K562 (cell line): ENCODE results near the gene ALS2CL. TPM values are rescaled to one million over a fixed set of nuclear protein-coding genes. Genes with fewer than 3 reads are reported as not detected.

Experiments
- ARID2 ChIP-seq: fragments of 450-650 bp; IDR thresholded peaks from 2 replicates; pipeline ENCODE4 v1.6.1; 2017; ENCODE audit warnings: antibody characterized with exemption, mild to moderate bottlenecking
- ARNT ChIP-seq, 2 experiments: fragments of 450-650 bp; IDR thresholded peaks; 2 replicates each; pipeline ENCODE4 v1.6.1; 2016; ENCODE audit warnings: mild to moderate bottlenecking in 1 of 2
- BCOR ChIP-seq: fragments of 450-650 bp; IDR thresholded peaks from 2 replicates; pipeline ENCODE4 v1.6.1; 2016
- CBFB ChIP-seq: sonication (generic); formaldehyde crosslinking; IDR thresholded peaks from 2 replicates; pipeline ENCODE4 v1.4.0; 2020; ENCODE audit warnings: mild to moderate bottlenecking, missing genetic modification reagents
- HMGN3 ChIP-seq: IDR thresholded peaks from 2 replicates; pipeline ENCODE4 v1.6.1; 2011; ENCODE audit warnings: borderline replicate concordance, low read depth, mild to moderate bottlenecking, mixed read lengths, low read length; ENCODE audit not compliant: insufficient read length; ENCODE audit errors: extremely low read depth
- ID3 ChIP-seq, 2 experiments: fragments of 250-450 bp in 1 of 2; fragments of 450-650 bp in 1 of 2; sonication (Bioruptor Pico) in 1 of 2; IDR thresholded peaks; 2 replicates each; pipeline versions ENCODE4 v1.6.1 to v1.8.0; 2016 to 2021; ENCODE audit warnings: mild to moderate bottlenecking in 2 of 2, moderate library complexity in 2 of 2, missing compliant biosample characterization in 1 of 2, missing genetic modification characterization in 1 of 2
- IRF2 ChIP-seq: sonication (generic); formaldehyde crosslinking; IDR thresholded peaks from 2 replicates; pipeline ENCODE4 v1.8.1; 2022; ENCODE audit warnings: mild to moderate bottlenecking, missing genetic modification reagents
- LCOR ChIP-seq: sonication (generic); formaldehyde crosslinking; IDR thresholded peaks from 2 replicates; pipeline ENCODE4 v1.8.0; 2022; ENCODE audit warnings: mild to moderate bottlenecking, missing genetic modification reagents
- MBD1 ChIP-seq: fragments of 250-450 bp; sonication (Bioruptor Pico); IDR thresholded peaks from 2 replicates; pipeline ENCODE4 v1.8.0; 2022; ENCODE audit warnings: inconsistent platforms
- NRF1 ChIP-seq, 2 experiments: fragments of 450-650 bp; IDR thresholded peaks in 1 of 2; conservative IDR thresholded peaks in 1 of 2; 2 replicates each; pipeline ENCODE4 v1.6.1; 2014; ENCODE audit warnings: mild to moderate bottlenecking in 2 of 2
- PYGO2 ChIP-seq: fragments of 450-650 bp; IDR thresholded peaks from 2 replicates; pipeline ENCODE4 v1.6.1; 2016; ENCODE audit warnings: mild to moderate bottlenecking, missing genetic modification characterization, moderate library complexity, missing compliant biosample characterization
- RFX1 ChIP-seq: fragments of 450-650 bp; IDR thresholded peaks from 2 replicates; pipeline ENCODE4 v1.6.1; 2016; ENCODE audit warnings: mild to moderate bottlenecking, moderate library complexity
- SAFB ChIP-seq: fragments of 200-400 bp; formaldehyde crosslinking; IDR thresholded peaks from 2 replicates; pipeline ENCODE4 v1.6.1; 2017; ENCODE audit warnings: low read depth, low read length, borderline replicate concordance
- SAFB2 ChIP-seq: fragments of 200-400 bp; formaldehyde crosslinking; IDR thresholded peaks from 2 replicates; pipeline ENCODE4 v1.6.1; 2018; ENCODE audit warnings: borderline replicate concordance, low read length, low read depth, moderate library complexity; ENCODE audit not compliant: severe bottlenecking
- SIN3A ChIP-seq, 2 experiments: fragments of 150-350 bp in 1 of 2; IDR thresholded peaks; 2 replicates each; pipeline ENCODE4 v1.6.1; 2011 to 2016; ENCODE audit warnings: borderline replicate concordance in 2 of 2, low read depth in 2 of 2, low read length in 2 of 2, mild to moderate bottlenecking in 2 of 2, moderate library complexity in 2 of 2; ENCODE audit not compliant: control insufficient read depth in 1 of 2
- SMAD2 ChIP-seq: fragments of 150-350 bp; IDR thresholded peaks from 2 replicates; pipeline ENCODE4 v1.6.1; 2014; ENCODE audit warnings: low read depth, mild to moderate bottlenecking, low read length
- SNAPC5 ChIP-seq: fragments of 250-450 bp; sonication (Bioruptor Pico); IDR thresholded peaks from 2 replicates; pipeline ENCODE4 v1.8.0; 2021; ENCODE audit warnings: moderate library complexity, mild to moderate bottlenecking, inconsistent platforms
- SNRNP70 ChIP-seq: fragments of 200-400 bp; formaldehyde crosslinking; optimal IDR thresholded peaks from 2 replicates; pipeline ENCODE3; 2017; ENCODE audit warnings: low read depth, low read length
- SRF ChIP-seq, 2 experiments: fragments of 250-450, 450-650 bp in 1 of 2; sonication (Bioruptor Pico) in 1 of 2; sonication (generic) in 1 of 2; formaldehyde crosslinking; IDR thresholded peaks; 2 replicates each; pipeline versions ENCODE4 v1.5.0 to v1.5.1; 2020 to 2022; ENCODE audit warnings: mild to moderate bottlenecking in 1 of 2, missing genetic modification reagents in 1 of 2
- ZBTB1 ChIP-seq: sonication (generic); formaldehyde crosslinking; IDR thresholded peaks from 2 replicates; pipeline ENCODE4 v1.8.1; 2023; ENCODE audit warnings: missing genetic modification reagents, low read depth, mild to moderate bottlenecking, borderline replicate concordance
- ZNF311 ChIP-seq: fragments of 250-450 bp; sonication (Bioruptor Pico); IDR thresholded peaks from 2 replicates; pipeline ENCODE4 v1.4.0; 2020; ENCODE audit warnings: mild to moderate bottlenecking, moderate library complexity
- ZNF395 ChIP-seq: fragments of 200-800 bp; sonication (Bioruptor generic); IDR thresholded peaks from 2 replicates; pipeline ENCODE4 v1.6.1; 2017; ENCODE audit warnings: missing genetic modification characterization, missing compliant biosample characterization
- polyA plus RNA-seq, 8 experiments: library from polyadenylated mRNA; depleted of rRNA in 4 of 8; stranded (reverse) in 5 of 8; unstranded in 3 of 8; fragments of >200 nt; fragmentation: Nextera tagmentation in 2 of 8; fragmentation: Illumina TruSeq in 1 of 8; extraction: Ambion mirVana in 2 of 8; extraction: Trizol in 1 of 8; gene quantifications; 2 replicates each; pipeline versions ENCODE4 v1.2.1 to v1.2.3, GENCODE V29; 2011 to 2014; ENCODE audit warnings: inconsistent platforms in 1 of 8, missing spikeins in 1 of 8
- total RNA-seq, 7 experiments: library from RNA; depleted of rRNA in 6 of 7; stranded (reverse); fragments of >200 nt in 6 of 7; fragmentation: Illumina TruSeq in 2 of 7; extraction: Trizol in 2 of 7; gene quantifications; 2 replicates each; pipeline versions ENCODE4 v1.2.1 to v1.2.3, GENCODE V29; 2011 to 2021; ENCODE audit warnings: low replicate concordance in 1 of 7
- TF ChIP-seq, protein P1 (sequence below), 2 experiments: IDR thresholded peaks; 2 replicates each; pipeline ENCODE4 v1.6.1; 2011; ENCODE audit warnings: borderline replicate concordance in 1 of 2, control low read depth in 1 of 2, low read depth in 1 of 2, low read length in 1 of 2, mild to moderate bottlenecking in 1 of 2, mixed read lengths in 1 of 2, moderate library complexity in 1 of 2; ENCODE audit not compliant: insufficient read depth in 1 of 2, insufficient read length in 1 of 2, poor library complexity in 1 of 2, severe bottlenecking in 1 of 2; ENCODE audit errors: extremely low read depth in 1 of 2

The ALS2CL gene
- total and polyA plus RNA-seq, 9 of the 15 experiments (the other 6 are each of a cell fraction or from before 2014, with no cell fraction given) = 0.03 to 0.13 (median 0.05) TPM; not detected in 3

GRCh38 chr3:46705022-46705530 is 11.6 kb upstream of the ALS2CL start (continued):
- TF ChIP-seq, protein P1, sequence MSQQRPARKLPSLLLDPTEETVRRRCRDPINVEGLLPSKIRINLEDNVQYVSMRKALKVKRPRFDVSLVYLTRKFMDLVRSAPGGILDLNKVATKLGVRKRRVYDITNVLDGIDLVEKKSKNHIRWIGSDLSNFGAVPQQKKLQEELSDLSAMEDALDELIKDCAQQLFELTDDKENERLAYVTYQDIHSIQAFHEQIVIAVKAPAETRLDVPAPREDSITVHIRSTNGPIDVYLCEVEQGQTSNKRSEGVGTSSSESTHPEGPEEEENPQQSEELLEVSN (IDR thresholded peaks at IDR 0.05; ENCODE audit: borderline replicate concordance in 1 of 2, extremely low read depth in 1 of 2, insufficient read depth in 1 of 2, insufficient read length in 1 of 2, low read depth in 1 of 2, low read length in 1 of 2, poor library complexity in 1 of 2, severe bottlenecking in 1 of 2) = no peak
- TF ChIP-seq SAFB (no peak), ZBTB1 (CRISPR knock-in tag) (no peak), LCOR (peak; percentile 39; the same call in 1 of the 2 replicates), SIN3A (IDR thresholded peaks at IDR 0.05; ENCODE audit: borderline replicate concordance in 2 of 2, control insufficient read depth in 1 of 2, low read depth in 2 of 2, low read length in 2 of 2) (0 out of 4 replicates have a peak, but pooled peaks of 1 of the 2 experiments have one; percentile 38), SNRNP70 (no peak), ARID2 (peak; percentile 70), ARNT (IDR thresholded peaks at IDR 0.05) (0 out of 4 replicates have a peak, but pooled peaks of 1 of the 2 experiments have one; percentile 32), SMAD2 (no peak), ZNF395 (no peak), SNAPC5 (CRISPR knock-in tag) (no peak), MBD1 (no peak), CBFB (CRISPR knock-in tag) (peak; percentile 68; the same call in 1 of the 2 replicates), ZNF311 (CRISPR knock-in tag) (no peak), HMGN3 (no peak), RFX1 (no peak), NRF1 (conservative IDR thresholded peaks at IDR 0.05 in 1 of 2, IDR thresholded peaks at IDR 0.05 in 1 of 2) (no peak), BCOR (no peak), SRF (CRISPR knock-in tag; IDR thresholded peaks at IDR 0.05) (no peak), SAFB2 (no peak), ID3 (CRISPR knock-in tag; IDR thresholded peaks at IDR 0.05) (no peak), ID3 (tag; IDR thresholded peaks at IDR 0.05) (0 out of 2 replicates have a peak, but pooled peaks have one; percentile 49), IRF2 (CRISPR knock-in tag) (no peak), PYGO2 (tag) (no peak)
